ENCODE measurements around the gene CD3G. TPM values are rescaled to one million over a fixed set of nuclear protein-coding genes. Genes with fewer than 3 reads are reported as not detected.

CD3G gene
- total RNA-seq, 1 donor from 2014 or later = 134 TPM

- H3K9me3 Mint-ChIP-seq = no peaks in the 10 kb centered on the region
- no peak for DNase-seq (ENCODE audit: low spot score)
- no peaks in the 10 kb centered on the region for H3K27me3 Mint-ChIP-seq (ENCODE audit: low read depth)
- H3K4me1 Mint-ChIP-seq (ENCODE audit: low read depth) = peaks cover 22% of the 10 kb centered on the region
- H3K4me3 Mint-ChIP-seq (ENCODE audit: low read depth) = no peak overlapping the region
- peaks cover 56% of the 10 kb centered on the region for H3K36me3 Mint-ChIP-seq (ENCODE audit: low read depth)
- intact Hi-C loops (cut with micrococcal nuclease) = no loop called here
- peak overlapping the region; percentile 35 for H3K27ac Mint-ChIP-seq
Observed at GRCh38 chr11:118364956-118365615, 20.9 kb downstream of the CD3G start.

- H3K27me3 Mint-ChIP-seq (ENCODE audit: low read depth) = no peaks in the 10 kb centered on the region
- peaks cover 66% of the 10 kb centered on the region for H3K36me3 Mint-ChIP-seq (ENCODE audit: low read depth)
- H3K4me1 Mint-ChIP-seq (ENCODE audit: low read depth) = peaks cover 17% of the 10 kb centered on the region
- DNase-seq (ENCODE audit: low spot score) = no peak
- intact Hi-C loops (cut with micrococcal nuclease) = no loop called here
- H3K4me3 Mint-ChIP-seq (ENCODE audit: low read depth) = no peak overlapping the region
- no peaks in the 10 kb centered on the region for H3K9me3 Mint-ChIP-seq
- no peak overlapping the region for H3K27ac Mint-ChIP-seq
Observed at GRCh38 chr11:118366287-118366686, 22.1 kb downstream of the CD3G start.

- intact Hi-C loops (cut with micrococcal nuclease) = no loop called here
- Mint-ChIP-seq H3K36me3 (ENCODE audit: low read depth) (peaks cover 87% of the 10 kb centered on the region), H3K27ac (no peak overlapping the region), H3K4me3 (ENCODE audit: low read depth) (no peak overlapping the region), H3K9me3 (no peaks in the 10 kb centered on the region), H3K27me3 (ENCODE audit: low read depth) (no peaks in the 10 kb centered on the region), H3K4me1 (ENCODE audit: low read depth) (peaks cover 2% of the 10 kb centered on the region)
- DNase-seq (ENCODE audit: low spot score) = no peak
Observed at GRCh38 chr11:118370774-118371173, 26.6 kb downstream of the CD3G start.

GRCh38 chr11:118373263-118373662 is 29.1 kb downstream of the CD3G start:
- no peaks in the 10 kb centered on the region for H3K27me3 Mint-ChIP-seq (ENCODE audit: low read depth)
- no peak overlapping the region for H3K4me3 Mint-ChIP-seq (ENCODE audit: low read depth)
- no peak for DNase-seq (ENCODE audit: low spot score)
- peaks cover 88% of the 10 kb centered on the region for H3K36me3 Mint-ChIP-seq (ENCODE audit: low read depth)
- no peak overlapping the region for H3K27ac Mint-ChIP-seq
- H3K9me3 Mint-ChIP-seq = no peaks in the 10 kb centered on the region
- peaks cover 4% of the 10 kb centered on the region for H3K4me1 Mint-ChIP-seq (ENCODE audit: low read depth)
- intact Hi-C loops (cut with micrococcal nuclease) = no loop called here

GRCh38 chr11:118373871-118374270 is 29.7 kb downstream of the CD3G start:
- H3K4me3 Mint-ChIP-seq (ENCODE audit: low read depth) = no peak overlapping the region
- H3K4me1 Mint-ChIP-seq (ENCODE audit: low read depth) = peaks cover 4% of the 10 kb centered on the region
- intact Hi-C loops (cut with micrococcal nuclease) = no loop called here
- no peak overlapping the region for H3K27ac Mint-ChIP-seq
- DNase-seq (ENCODE audit: low spot score) = no peak
- H3K27me3 Mint-ChIP-seq (ENCODE audit: low read depth) = no peaks in the 10 kb centered on the region
- H3K36me3 Mint-ChIP-seq (ENCODE audit: low read depth) = peaks cover 86% of the 10 kb centered on the region
- no peaks in the 10 kb centered on the region for H3K9me3 Mint-ChIP-seq

- no peak for DNase-seq (ENCODE audit: low spot score)
- Mint-ChIP-seq H3K9me3 (no peaks in the 10 kb centered on the region), H3K4me3 (ENCODE audit: low read depth) (no peak overlapping the region), H3K27me3 (ENCODE audit: low read depth) (no peaks in the 10 kb centered on the region), H3K36me3 (ENCODE audit: low read depth) (peaks cover 85% of the 10 kb centered on the region), H3K27ac (no peak overlapping the region), H3K4me1 (ENCODE audit: low read depth) (peaks cover 4% of the 10 kb centered on the region)
- intact Hi-C loops (cut with micrococcal nuclease) = no loop called here
Observed at GRCh38 chr11:118374729-118375128, 30.6 kb downstream of the CD3G start.

- Mint-ChIP-seq H3K4me1 (ENCODE audit: low read depth) (peaks cover 4% of the 10 kb centered on the region), H3K27ac (peak overlapping the region; percentile 53), H3K36me3 (ENCODE audit: low read depth) (peaks cover 82% of the 10 kb centered on the region), H3K4me3 (ENCODE audit: low read depth) (no peak overlapping the region), H3K9me3 (no peaks in the 10 kb centered on the region), H3K27me3 (ENCODE audit: low read depth) (no peaks in the 10 kb centered on the region)
- DNase-seq (ENCODE audit: low spot score) = no peak
- intact Hi-C loops (cut with micrococcal nuclease) = no loop called here
Observed at GRCh38 chr11:118375978-118376377, 31.8 kb downstream of the CD3G start.

GRCh38 chr11:118379497-118379896 is 35.4 kb downstream of the CD3G start:
- intact Hi-C loops (cut with micrococcal nuclease) = no loop called here
- Mint-ChIP-seq H3K9me3 (no peaks in the 10 kb centered on the region), H3K27me3 (ENCODE audit: low read depth) (no peaks in the 10 kb centered on the region), H3K27ac (no peak overlapping the region), H3K36me3 (ENCODE audit: low read depth) (peaks cover 78% of the 10 kb centered on the region), H3K4me1 (ENCODE audit: low read depth) (peaks cover 4% of the 10 kb centered on the region), H3K4me3 (ENCODE audit: low read depth) (no peak overlapping the region)
- no peak for DNase-seq (ENCODE audit: low spot score)

- Mint-ChIP-seq H3K9me3 (no peaks in the 10 kb centered on the region), H3K36me3 (ENCODE audit: low read depth) (peaks cover 78% of the 10 kb centered on the region), H3K4me3 (ENCODE audit: low read depth) (no peak overlapping the region), H3K27me3 (ENCODE audit: low read depth) (no peaks in the 10 kb centered on the region), H3K27ac (no peak overlapping the region), H3K4me1 (ENCODE audit: low read depth) (peaks cover 4% of the 10 kb centered on the region)
- intact Hi-C loops (cut with micrococcal nuclease) = no loop called here
- DNase-seq (ENCODE audit: low spot score) = no peak
Observed at GRCh38 chr11:118380571-118380970, 36.4 kb downstream of the CD3G start.

GRCh38 chr11:118382954-118383353 is 38.8 kb downstream of the CD3G start:
- intact Hi-C loops (cut with micrococcal nuclease) = no loop called here
- Mint-ChIP-seq H3K36me3 (ENCODE audit: low read depth) (peaks cover 80% of the 10 kb centered on the region), H3K27ac (no peak overlapping the region), H3K27me3 (ENCODE audit: low read depth) (no peaks in the 10 kb centered on the region), H3K4me1 (ENCODE audit: low read depth) (no peaks in the 10 kb centered on the region), H3K4me3 (ENCODE audit: low read depth) (no peak overlapping the region), H3K9me3 (no peaks in the 10 kb centered on the region)
- no peak for DNase-seq (ENCODE audit: low spot score)

GRCh38 chr11:118383657-118384056 is 39.5 kb downstream of the CD3G start:
- peaks cover 79% of the 10 kb centered on the region for H3K36me3 Mint-ChIP-seq (ENCODE audit: low read depth)
- no peaks in the 10 kb centered on the region for H3K4me1 Mint-ChIP-seq (ENCODE audit: low read depth)
- H3K27ac Mint-ChIP-seq = no peak overlapping the region

GRCh38 chr11:118396097-118396501 is 52.0 kb downstream of the CD3G start:
- peaks cover 51% of the 10 kb centered on the region for H3K4me1 Mint-ChIP-seq (ENCODE audit: low read depth)

More at GRCh38 chr11:118383657-118384056, 39.5 kb downstream of the CD3G start:
- intact Hi-C loops (cut with micrococcal nuclease) = no loop called here
- Mint-ChIP-seq H3K4me3 (ENCODE audit: low read depth) (no peak overlapping the region), H3K27me3 (ENCODE audit: low read depth) (no peaks in the 10 kb centered on the region), H3K9me3 (no peaks in the 10 kb centered on the region)
- DNase-seq (ENCODE audit: low spot score) = no peak

GRCh38 chr11:118397448-118397847 is 53.3 kb downstream of the CD3G start:
- no peaks in the 10 kb centered on the region for H3K9me3 Mint-ChIP-seq
- no peak overlapping the region for H3K4me3 Mint-ChIP-seq (ENCODE audit: low read depth)
- no peaks in the 10 kb centered on the region for H3K27me3 Mint-ChIP-seq (ENCODE audit: low read depth)
- no peak for DNase-seq (ENCODE audit: low spot score)
- peak overlapping the region; percentile 36 for H3K27ac Mint-ChIP-seq
- intact Hi-C loops (cut with micrococcal nuclease) = no loop called here
- peaks cover 54% of the 10 kb centered on the region for H3K36me3 Mint-ChIP-seq (ENCODE audit: low read depth)
- H3K4me1 Mint-ChIP-seq (ENCODE audit: low read depth) = peaks cover 52% of the 10 kb centered on the region

More at GRCh38 chr11:118396097-118396501, 52.0 kb downstream of the CD3G start:
- Mint-ChIP-seq H3K4me3 (ENCODE audit: low read depth) (peak overlapping the region; percentile 11), H3K27ac (peak overlapping the region; percentile 75), H3K36me3 (ENCODE audit: low read depth) (peaks cover 50% of the 10 kb centered on the region), H3K27me3 (ENCODE audit: low read depth) (no peaks in the 10 kb centered on the region), H3K9me3 (no peaks in the 10 kb centered on the region)
- peak; percentile 18 for DNase-seq (ENCODE audit: low spot score)
- intact Hi-C loops (cut with micrococcal nuclease) = no loop called here

Data from activated T-helper 2 cell treated with anti-CD3 and anti-CD28 coated beads, Interferon-gamma antibody, Interleukin-2, Interleukin-4, amounts not matched to agents 10 μg/mL and 5 μg/mL and 100 μg/mL, durations not matched to agents 14 hours and 24 hours and 36 hours (primary cell).